Stimulated activated CD8-positive, alpha-beta memory T cell treated with anti-CD3 and anti-CD28 coated beads, Interleukin-7, amount 100 ng/mL, for 24 hours (primary cell): ENCODE data around the gene CALD1.
"Not testable (repeated sequence)": the region's sequence is repeated elsewhere in the genome, so short reads cannot be mapped to it uniquely, and the experiment has no call there.

Experiments
- DNase-seq: peaks from one replicate; pipeline ENCODE4 v3.0.0-alpha.2; 2020; ENCODE audit warnings: low read depth

Gene CALD1

GRCh38 chr7:134954197-134955082 is 175.0 kb downstream of the CALD1 start:
- no peak for DNase-seq

DNA sequence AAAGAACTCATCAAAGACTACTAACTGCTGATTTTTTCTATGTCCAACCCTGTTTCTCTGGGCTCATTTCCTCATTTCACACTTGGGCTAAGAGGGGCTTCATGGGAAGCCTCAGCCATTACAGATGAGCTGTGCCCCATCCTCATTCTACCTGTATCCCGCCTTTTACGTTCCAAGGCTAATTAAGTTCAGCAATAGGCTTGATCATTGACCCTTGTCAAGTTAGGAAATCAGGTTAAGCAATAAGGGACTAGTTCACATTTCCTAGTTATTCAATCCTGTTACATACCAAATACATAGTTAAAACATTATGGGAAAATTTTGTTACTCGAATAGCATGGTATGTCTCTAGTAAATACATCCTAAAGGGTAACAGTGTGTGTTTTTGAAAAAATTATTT is 177.6 kb downstream of the CALD1 start:
- no peak for DNase-seq

DNA sequence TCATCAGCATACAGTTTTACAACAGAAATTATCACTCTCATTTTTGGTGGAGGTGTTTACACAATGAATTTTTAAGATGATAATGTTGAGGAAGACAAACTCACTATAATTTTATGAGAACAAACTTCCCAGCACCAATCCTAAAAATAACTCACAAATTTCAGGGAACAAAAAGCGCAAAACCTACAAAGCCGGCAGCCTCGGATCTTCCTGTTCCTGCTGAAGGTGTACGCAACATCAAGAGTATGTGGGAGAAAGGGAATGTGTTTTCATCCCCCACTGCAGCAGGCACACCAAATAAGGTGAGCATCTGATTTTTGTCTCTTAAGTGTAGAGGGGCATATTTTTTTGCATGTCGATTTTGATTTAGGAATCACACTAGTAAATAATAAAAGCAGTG is 180.4 kb downstream of the CALD1 start:
- DNase-seq: no peak

DNA sequence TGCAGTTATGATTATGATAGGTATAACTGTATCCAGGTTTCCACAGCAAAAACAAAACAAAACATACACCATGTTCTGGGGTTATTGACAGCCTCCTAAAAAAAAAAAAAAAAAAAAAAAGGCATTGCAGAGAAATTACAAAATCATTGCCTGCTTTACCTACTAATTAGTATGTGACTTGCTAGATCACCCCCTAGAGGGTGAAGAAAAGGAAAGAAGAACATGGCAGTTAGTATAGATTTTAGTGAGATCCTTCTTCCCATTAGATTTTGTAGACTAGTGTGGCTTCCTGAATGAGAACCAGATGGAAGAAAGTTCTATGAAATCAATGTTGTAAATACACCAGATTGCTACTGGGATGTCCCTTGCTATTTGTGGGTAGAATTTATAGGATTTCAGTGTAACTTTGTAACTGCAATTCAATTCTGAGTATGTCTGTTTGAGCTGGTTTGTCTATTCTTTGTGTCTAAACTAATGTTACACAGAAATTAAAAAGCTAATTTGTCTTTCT is 182.9 kb downstream of the CALD1 start:
- no peak for DNase-seq

- DNase-seq: no peak
Measured at GRCh38 chr7:134963036-134963435, 183.6 kb downstream of the CALD1 start.

DNA sequence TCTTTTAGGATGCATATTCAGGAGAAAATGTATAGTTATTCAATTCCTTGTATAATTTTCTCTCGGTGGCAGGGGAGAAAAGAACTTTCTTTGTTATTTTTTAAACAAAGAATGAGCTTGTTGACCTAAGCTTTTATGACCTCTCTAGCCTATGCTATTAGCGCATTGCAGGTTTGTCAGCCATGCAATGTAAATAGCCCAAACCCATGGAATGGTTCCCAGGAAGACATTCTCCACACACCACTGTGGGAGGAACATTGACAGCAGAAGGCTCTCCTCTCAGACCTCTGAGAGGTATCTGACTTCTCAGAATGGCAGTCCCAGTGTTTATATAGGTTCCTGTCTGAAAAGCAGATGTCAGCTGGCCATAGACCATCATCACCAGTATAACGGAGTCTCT is 187.3 kb downstream of the CALD1 start:
- DNase-seq: no peak

DNA sequence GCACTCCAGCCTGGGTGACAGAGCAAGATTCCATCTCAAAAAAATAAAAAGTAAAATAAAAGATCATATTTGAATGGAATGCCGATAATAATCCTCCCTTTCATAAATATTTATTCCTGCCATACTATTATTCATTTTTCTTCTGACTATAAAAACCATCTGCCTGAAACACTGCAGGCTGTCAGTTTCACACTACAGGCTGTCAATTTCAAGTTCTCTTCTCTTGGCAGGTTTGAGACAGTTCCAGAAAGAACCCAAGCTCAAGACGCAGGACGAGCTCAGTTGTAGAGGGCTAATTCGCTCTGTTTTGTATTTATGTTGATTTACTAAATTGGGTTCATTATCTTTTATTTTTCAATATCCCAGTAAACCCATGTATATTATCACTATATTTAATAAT is 188.7 kb downstream of the CALD1 start:
- no peak for DNase-seq

GRCh38 chr7:134981645-134982044 is 202.2 kb downstream of the CALD1 start:
- not testable (repeated sequence) for DNase-seq

- DNase-seq: no peak
Measured at GRCh38 chr7:134985894-134986362, 206.5 kb downstream of the CALD1 start.

DNA sequence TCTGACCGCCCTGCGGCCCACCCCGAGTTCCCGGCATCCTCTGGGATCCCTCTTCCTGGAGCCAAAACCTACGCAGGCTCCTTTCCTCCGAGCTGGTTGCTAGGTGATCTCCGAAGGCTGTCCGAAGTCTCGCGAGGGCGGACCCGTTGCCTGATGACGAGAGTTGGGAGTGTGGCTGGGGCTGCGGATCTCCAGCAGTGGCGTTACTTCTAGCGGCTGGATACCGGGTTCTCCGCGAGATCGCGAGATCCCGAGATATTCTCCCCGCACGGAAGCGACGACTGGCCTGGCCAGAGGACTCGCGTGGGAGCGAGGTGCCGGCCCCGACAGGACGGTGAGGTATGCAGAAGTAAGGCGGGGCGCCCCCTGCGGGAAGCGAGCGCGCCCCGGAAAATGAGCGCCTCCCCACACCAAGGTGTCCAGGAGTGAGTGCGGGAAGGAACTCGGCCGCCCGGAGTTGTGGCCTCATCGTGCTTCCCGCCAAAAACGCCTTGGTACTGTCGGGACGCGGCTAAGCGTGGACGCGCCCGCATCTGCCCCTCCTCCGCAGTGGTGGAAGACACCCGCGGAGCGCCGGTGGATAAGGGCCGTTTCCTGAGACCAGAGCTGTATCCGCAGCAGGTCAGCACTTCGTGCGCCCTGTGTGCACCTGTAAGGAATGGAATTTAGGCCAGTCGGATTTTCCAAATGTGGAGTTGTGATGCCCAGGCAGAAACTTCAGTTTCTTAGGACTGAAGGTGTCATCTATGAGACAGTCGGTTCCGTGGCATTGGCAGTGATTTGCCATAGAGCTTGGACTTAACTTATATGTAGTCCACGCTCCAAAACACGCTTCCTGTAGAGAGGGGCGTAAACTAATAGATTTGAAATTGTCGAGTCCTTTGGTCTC is 207.2 kb downstream of the CALD1 start, which contains the start of gene AGBL3:
TSS of gene AGBL3 (plus strand) at position 146 of the 889 bp plus-strand sequence. CDS start 1,426 bp downstream, outside the sequence.
- DNase-seq: peak; percentile 74

DNA sequence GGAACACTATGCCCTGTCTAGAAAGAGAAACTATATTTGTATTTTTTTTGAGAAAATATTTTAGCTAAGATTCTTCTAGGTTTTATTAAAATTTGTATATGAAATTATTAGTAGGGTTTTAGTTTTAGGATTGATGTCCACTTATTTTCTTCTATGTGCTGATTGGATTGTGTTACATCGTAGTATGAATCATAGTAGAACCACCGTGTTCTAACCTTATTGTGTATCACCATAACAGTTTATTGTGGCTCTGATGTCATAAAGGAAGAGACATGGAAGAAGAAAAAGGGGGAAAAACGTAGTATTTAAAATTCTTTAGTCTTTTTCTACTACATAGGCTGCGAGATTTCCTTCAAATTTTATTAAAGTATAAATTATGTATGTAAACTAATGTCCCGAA is 208.7 kb downstream of the CALD1 start:
- no peak for DNase-seq

DNA sequence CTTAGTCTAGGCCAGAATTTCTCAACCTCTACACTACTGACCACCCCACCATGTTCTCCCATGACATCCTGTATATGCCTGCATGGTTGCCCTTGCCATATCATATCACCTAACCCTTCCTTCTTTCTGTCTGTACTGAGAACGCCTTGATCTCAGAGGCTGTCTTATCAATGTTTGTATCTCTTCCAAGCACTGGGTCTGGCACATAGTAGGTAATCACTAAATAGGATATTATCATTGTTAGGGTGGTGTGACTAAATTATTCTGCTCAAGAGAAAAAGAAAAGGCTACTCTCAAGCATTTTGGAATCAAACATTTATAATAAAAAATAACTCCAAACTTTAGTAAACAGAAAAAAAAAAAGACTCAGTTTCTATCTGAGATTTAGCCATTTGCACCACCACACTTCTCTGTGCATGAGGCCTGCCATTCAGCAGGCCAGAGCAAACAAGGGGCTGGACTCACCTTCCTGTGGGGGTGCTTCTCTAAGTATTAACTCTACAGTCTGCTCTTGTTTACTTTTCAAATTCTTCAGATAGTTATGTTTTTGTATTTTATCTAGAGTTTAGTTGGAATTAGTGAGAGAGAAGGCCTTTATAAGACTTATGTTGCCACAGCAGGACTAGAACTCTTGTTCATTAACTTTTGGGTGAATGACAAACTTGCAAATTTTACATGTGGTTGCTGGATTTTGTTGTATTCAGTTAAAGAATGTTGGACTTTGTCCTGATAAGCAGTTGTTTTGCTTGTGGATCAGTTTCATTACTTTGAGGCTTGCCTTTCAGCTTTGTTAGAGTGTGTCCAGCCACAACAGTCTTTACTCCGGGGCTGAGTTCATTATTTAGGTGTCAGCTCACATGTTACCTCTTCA is 212.3 kb downstream of the CALD1 start:
- DNase-seq: no peak

DNA sequence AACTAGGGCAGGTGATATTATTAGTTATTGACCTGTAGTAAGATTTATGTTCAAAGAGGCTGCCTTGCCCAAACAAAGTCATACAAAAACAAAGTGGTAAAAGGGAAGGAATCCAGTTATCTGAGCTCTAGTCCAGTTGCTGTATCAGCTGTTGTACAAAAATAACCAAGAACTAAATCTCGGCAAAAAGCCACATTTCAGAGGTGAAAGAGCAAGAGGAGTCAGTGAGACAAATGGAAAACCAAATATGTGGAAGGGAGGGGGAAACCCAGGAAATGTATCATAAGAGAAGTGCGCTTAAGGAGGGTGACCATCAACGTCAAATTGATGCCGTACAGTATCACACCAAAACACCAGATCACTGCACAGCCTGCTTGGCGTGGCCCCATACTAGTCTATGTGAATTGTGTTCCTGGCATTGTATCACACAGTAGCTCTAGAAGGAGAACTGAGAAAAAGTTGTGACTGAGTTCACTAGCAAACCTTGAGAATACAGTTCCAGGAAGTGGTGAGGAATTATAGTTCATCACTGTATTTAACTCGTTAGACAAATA is 213.3 kb downstream of the CALD1 start:
- no peak for DNase-seq

GRCh38 chr7:134993877-134994456 is 214.5 kb downstream of the CALD1 start:
- no peak for DNase-seq

DNA sequence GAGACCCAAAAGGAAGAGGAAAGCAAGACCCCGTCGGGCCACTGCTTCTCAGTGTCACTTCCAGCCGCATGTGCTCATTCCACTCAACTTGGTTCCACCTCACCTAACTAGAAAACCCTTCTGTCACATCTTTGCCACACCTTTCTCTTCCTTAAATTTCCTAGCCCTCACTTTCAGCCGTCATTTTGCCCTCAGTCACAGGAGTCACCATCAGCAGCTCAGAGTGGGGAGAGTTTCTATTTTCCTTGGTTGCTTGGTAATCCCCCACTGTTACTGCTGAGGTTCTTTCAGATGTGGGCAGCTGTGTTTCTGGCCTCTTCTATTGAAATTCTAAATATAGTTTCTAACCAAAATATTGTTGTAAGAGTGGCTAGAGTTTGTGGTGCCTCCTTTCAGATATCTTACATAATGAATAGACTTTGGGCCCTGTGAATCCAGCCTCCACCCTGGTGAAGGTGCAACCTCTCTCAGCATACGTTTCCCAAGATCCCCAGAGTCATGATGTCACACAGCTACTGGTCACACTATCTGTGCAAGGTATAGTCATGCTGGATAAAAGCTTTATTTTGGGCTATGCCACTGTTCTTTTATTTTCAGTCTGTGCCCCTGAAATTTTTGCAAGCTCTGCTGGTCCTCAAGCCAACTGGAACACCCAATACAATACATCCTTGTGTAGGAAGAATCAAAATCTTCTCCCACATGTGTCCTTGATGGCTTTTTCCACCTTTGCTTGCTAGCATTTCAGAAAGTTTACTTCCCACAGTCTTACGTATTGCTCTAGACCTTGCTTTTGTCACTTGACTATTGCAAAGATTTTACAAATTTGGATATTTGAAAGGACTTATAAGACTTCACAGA is 216.0 kb downstream of the CALD1 start:
- no peak for DNase-seq

DNA sequence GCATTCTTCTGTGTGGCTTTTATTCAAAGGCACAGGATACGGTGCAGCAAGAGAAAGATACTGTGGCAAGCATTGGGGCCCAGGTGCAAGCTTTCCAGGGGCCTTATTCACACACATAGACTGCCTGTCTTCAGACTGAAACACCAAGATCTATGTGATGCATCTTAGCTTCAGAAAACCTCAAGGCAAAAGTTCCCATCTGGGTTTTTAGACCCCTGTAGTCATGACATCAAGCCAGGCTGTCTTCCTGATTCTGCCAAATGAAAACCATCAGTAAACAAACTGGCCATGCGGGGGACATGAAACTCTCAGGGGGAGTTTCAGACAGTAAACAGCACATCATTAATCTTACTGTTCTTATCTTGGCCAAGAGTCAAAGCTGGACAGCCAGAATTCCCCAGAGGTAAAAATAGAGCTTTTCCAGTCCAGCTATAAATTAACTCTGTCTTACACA is 216.7 kb downstream of the CALD1 start:
- DNase-seq: no peak

- no peak for DNase-seq
Measured at GRCh38 chr7:134997214-134997885, 217.9 kb downstream of the CALD1 start.

DNA sequence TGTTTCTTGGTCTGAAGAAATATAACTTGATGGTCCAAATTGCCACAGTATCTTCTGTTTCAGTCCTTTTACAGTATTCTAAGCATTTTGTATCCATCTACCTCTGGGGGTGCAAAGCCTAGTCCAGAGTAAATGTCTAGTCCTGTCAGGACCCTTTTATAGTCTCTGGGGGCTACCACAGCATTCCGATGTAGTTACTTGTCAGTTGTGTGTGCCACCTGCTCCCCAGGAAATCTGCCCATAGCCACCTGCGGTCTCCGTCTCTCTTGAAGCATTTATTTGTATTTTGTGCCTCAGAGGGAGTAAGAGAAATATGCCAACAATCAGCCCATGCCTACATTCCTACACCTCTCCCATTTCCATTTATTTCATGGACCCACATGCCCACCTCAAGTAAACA is 219.7 kb downstream of the CALD1 start:
- DNase-seq: no peak
